Measurements from ENCODE around the gene ALDH1L1.
"Not testable (repeated sequence)": the region's sequence is repeated elsewhere in the genome, so short reads cannot be mapped to it uniquely, and the experiment has no call there.

Gene ALDH1L1

DNA sequence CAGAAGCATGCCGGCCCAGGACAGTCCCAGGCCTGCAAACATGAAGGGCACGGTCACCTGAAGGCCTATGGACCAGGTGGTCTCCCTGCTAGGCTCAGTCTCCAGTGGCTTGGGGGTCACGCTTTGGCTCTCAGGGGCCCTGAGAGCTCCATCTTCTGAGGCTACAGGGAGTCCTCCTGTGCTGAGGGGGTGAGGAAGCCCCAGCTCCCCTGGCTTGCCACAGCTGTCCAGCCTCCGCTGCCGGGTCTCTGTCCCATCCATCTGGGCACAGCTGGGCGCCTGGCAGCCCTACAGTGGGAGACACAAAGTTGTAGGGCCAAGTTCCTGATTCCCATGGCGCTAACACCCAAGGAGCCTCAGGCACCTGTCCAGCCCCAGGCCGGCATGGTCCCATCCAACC is 112.4 kb downstream of the ALDH1L1 start:
- TF ChIP-seq, protein P1, sequence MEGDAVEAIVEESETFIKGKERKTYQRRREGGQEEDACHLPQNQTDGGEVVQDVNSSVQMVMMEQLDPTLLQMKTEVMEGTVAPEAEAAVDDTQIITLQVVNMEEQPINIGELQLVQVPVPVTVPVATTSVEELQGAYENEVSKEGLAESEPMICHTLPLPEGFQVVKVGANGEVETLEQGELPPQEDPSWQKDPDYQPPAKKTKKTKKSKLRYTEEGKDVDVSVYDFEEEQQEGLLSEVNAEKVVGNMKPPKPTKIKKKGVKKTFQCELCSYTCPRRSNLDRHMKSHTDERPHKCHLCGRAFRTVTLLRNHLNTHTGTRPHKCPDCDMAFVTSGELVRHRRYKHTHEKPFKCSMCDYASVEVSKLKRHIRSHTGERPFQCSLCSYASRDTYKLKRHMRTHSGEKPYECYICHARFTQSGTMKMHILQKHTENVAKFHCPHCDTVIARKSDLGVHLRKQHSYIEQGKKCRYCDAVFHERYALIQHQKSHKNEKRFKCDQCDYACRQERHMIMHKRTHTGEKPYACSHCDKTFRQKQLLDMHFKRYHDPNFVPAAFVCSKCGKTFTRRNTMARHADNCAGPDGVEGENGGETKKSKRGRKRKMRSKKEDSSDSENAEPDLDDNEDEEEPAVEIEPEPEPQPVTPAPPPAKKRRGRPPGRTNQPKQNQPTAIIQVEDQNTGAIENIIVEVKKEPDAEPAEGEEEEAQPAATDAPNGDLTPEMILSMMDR (conservative IDR thresholded peaks at IDR 0.05; ENCODE audit: low read depth, low read length) = no peak
- no peak for DNase-seq (ENCODE audit: low read depth)
- H3K4me3 ChIP-seq (ENCODE audit: low read length) = no peak overlapping the region

DNA sequence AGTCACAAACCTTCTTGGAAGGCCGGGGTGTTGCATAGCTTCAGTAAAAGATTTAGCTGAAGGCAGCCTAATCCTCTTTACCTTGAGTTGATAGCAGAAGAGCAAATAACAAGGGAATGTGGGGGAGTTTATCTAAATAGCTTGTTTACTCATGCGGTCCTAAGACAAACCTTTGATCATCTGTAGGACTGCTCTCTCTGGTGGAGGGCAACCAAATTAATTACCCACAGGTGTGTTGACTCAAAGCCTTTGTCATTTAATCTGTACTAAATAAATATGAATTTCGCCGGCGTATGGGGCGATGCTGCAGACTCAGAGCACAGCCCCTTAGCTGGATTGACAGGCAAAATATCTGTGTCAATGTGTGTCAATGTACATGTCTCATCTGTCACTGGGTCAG is 113.7 kb downstream of the ALDH1L1 start:
- not testable (repeated sequence) for H3K4me3 ChIP-seq (ENCODE audit: low read length); DNase-seq (ENCODE audit: low read depth)

DNA sequence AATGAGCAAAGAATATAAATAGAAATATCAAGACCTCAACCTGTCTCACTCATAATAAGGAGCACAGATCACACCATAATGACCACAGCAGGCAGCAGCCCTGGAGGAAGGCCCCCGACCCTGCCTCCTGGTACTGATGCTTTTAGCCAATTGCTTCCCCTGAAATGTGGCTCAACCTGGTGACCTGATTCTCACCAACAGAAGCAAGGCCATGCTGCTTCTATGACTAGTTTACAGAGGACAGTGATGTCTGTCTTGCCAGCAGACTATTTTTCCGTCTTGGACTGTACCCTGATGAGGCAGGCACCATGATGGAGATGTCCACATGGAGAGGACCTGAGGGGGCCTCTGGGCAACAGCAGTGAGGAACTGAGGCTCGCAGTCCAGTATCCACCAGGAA is 114.5 kb downstream of the ALDH1L1 start:
- TF ChIP-seq, protein P1 (conservative IDR thresholded peaks at IDR 0.05; ENCODE audit: low read depth, low read length) = no peak
- H3K4me3 ChIP-seq (ENCODE audit: low read length) = no peak overlapping the region
- no peak for DNase-seq (ENCODE audit: low read depth)

DNA sequence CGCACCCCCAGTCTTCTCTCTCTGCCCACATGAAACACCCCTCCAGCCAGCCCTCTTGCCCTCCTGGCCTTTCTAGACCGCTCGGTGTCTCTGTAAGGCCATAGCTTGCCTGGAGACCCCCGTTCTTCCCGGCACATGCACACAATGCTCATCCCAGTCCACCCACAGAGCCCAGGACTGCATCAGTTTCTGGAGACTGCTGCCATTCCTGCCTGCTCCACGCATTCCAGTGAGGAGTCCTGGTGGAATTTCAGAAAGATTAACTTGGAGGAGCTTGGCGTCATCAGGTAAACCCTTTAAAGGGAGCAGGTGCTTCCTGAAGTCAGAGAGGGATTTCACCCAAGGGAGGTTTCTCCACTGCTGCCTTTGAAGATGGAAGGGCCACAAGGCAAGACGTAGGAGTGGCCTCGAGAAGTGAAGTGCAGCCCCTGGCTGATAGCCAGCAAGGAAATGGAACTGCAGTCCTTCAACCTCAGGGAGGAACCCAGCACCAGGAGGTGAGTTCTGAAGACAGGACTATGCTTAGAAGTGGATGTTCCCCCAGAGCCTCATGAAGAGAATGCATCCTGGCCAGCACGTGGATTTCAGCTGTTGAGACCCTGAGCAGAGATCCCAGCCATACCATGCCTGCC is 115.6 kb downstream of the ALDH1L1 start:
- TF ChIP-seq, protein P1 (conservative IDR thresholded peaks at IDR 0.05; ENCODE audit: low read depth, low read length) = no peak
- H3K4me3 ChIP-seq (ENCODE audit: low read length) = no peak overlapping the region
- DNase-seq (ENCODE audit: low read depth) = no peak

DNA sequence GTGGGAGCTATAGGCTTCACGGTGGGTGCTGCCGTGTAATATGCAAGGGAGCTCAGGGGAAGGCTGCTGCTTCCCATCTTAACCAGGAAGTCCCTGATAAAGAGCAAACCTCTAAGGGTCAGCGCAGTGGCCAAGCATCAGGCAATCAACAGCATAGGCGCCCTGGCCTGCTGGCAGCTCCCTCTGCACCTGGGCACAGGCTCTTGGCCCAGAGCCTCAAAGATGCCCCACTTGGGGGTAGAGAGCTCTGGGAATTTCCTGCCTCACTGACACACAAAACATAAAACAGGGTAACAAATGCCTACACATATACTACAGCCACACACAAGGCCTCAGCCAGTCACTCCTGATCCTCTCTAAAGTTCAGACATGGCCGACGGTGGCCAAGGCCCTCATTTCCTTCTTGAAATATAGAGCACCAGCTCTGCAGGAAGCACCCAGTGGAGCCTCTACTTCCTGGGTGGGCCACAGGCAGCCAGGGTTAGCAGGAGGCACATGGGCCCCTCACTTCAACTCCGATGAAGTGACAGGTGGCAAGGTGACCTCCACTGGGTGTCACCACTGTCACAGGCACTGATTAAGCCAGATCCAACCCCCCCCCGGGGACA is 116.9 kb downstream of the ALDH1L1 start:
- TF ChIP-seq, protein P1 (conservative IDR thresholded peaks at IDR 0.05; ENCODE audit: low read depth, low read length) = no peak
- DNase-seq (ENCODE audit: low read depth) = no peak
- no peak overlapping the region for H3K4me3 ChIP-seq (ENCODE audit: low read length)

DNA sequence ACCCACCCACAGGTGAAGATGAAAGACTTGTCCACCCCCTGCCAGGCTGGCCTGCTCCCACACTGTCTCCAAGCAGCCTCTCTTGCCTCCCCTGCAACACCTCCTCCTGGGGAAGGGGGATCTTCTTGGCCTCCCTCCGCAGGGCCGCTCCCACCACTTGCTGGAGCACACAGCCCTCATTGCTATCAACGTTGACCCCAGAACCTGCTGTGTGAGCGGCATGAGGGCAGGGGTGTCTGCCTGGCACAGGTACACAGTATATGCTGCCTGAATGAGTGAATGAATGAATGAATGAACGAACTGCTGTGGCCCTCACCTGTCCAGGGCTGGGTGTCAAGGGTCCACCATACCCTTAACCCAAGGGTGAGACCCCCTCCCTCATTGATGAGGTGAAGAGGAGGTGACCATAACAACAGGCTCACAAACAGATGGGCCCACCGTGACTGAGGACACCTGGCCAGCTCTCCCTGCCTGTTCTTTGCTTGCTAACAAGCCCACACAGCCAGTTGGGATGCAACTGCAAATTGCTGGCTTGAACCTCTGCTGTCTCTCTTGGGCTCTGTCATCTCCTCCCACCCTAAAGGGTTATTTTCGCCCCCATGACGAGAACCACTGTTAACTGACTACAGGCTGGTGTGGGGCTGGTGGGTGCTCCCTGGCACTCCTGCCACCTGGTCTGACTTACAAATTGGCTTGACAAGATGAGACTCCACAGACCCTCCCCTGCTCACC is 118.9 kb downstream of the ALDH1L1 start:
- no peak for DNase-seq (ENCODE audit: low read depth)
- no peak overlapping the region for H3K4me3 ChIP-seq (ENCODE audit: low read length)
- TF ChIP-seq, protein P1 (conservative IDR thresholded peaks at IDR 0.05; ENCODE audit: low read depth, low read length) = no peak

DNA sequence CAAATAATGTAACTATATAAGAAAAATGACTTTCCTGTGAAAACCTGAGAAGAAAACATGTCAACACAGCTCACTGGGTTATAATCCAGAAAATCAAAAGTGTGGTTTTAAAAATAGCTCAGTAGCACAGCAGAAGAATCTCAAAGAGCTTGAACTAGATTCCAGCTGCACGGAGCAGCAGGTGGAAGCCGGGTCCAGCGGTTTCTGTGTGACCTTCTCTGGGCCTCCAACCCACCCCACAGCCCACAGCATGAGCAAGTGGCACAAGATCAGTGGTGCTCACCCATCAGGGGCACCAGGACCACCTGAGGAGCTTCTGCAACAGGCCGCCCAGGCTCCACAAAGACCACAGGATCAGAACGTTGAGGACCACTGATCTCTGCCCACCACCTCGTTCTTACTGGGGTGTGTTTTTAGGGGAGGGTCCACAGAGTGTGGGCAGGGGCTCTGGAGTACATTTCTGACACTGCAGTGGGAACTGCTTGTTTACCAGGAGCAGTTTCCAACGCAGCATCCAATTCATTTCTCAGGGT is 119.7 kb downstream of the ALDH1L1 start:
- TF ChIP-seq, protein P1 (conservative IDR thresholded peaks at IDR 0.05; ENCODE audit: low read depth, low read length) = no peak
- DNase-seq (ENCODE audit: low read depth) = no peak
- H3K4me3 ChIP-seq (ENCODE audit: low read length) = no peak overlapping the region

Data from retinal pigment epithelial cell (primary cell).